ENCODE results near the gene VWCE.
"Not testable (repeated sequence)": the region's sequence is repeated elsewhere in the genome, so short reads cannot be mapped to it uniquely, and the experiment has no call there.

- TF ChIP-seq, protein P1, sequence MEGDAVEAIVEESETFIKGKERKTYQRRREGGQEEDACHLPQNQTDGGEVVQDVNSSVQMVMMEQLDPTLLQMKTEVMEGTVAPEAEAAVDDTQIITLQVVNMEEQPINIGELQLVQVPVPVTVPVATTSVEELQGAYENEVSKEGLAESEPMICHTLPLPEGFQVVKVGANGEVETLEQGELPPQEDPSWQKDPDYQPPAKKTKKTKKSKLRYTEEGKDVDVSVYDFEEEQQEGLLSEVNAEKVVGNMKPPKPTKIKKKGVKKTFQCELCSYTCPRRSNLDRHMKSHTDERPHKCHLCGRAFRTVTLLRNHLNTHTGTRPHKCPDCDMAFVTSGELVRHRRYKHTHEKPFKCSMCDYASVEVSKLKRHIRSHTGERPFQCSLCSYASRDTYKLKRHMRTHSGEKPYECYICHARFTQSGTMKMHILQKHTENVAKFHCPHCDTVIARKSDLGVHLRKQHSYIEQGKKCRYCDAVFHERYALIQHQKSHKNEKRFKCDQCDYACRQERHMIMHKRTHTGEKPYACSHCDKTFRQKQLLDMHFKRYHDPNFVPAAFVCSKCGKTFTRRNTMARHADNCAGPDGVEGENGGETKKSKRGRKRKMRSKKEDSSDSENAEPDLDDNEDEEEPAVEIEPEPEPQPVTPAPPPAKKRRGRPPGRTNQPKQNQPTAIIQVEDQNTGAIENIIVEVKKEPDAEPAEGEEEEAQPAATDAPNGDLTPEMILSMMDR (IDR thresholded peaks at IDR 0.05), result not testable (repeated sequence)
- not testable (repeated sequence) for TF ChIP-seq POLR2A, EP300 (IDR thresholded peaks at IDR 0.05)
Measured at GRCh38 chr11:61240875-61241274, 54.2 kb downstream of the VWCE start, which contains the start of gene PGA5.

All from upper lobe of left lung (tissue), 4 donors.